Ovary (tissue), 3 donors: Measurements from ENCODE around the gene OR52J3.

Source experiments
- EP300 ChIP-seq: sonication (generic); formaldehyde crosslinking; IDR thresholded peaks from one replicate; pipeline ENCODE4 v1.6.1; 2017; ENCODE audit warnings: antibody characterized with exemption
- POLR2A ChIP-seq: fragments of 450-650 bp; IDR thresholded peaks from one replicate; pipeline ENCODE4 v1.6.1; 2017; ENCODE audit warnings: antibody characterized with exemption, mild to moderate bottlenecking, moderate library complexity
- TF ChIP-seq, protein P1 (sequence below), 3 donors: fragments of 450-650 bp in 2 of 3; fragments of 200-600 bp in 1 of 3; IDR thresholded peaks; one replicate each; pipeline versions ENCODE4 v1.5.1 to v1.8.0; 2016 to 2022; ENCODE audit warnings: antibody characterized with exemption in 3 of 3, mild to moderate bottlenecking in 1 of 3
- donor health status: DM: no; HTN: no; CAD: no.

DNA sequence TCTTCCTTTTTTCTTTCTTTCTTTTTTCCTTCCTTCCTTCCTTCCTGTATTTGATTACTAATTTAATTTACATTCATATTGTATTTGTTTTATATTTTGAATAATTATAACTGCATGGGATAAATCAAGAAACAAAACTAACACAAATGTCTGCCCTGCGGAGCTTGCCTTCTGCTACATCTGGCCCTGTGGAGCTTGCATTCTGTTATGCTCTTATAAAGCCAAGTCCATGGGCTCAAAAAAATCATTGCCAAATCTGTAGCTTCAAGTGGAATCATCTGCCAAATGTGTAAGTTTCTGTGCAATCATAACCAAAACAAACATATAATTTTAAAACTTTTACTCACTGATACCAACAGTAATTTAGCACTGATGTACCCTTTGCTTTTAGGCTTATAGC lies 8.0 kb upstream of the OR52J3 start:
- TF ChIP-seq, protein P1, sequence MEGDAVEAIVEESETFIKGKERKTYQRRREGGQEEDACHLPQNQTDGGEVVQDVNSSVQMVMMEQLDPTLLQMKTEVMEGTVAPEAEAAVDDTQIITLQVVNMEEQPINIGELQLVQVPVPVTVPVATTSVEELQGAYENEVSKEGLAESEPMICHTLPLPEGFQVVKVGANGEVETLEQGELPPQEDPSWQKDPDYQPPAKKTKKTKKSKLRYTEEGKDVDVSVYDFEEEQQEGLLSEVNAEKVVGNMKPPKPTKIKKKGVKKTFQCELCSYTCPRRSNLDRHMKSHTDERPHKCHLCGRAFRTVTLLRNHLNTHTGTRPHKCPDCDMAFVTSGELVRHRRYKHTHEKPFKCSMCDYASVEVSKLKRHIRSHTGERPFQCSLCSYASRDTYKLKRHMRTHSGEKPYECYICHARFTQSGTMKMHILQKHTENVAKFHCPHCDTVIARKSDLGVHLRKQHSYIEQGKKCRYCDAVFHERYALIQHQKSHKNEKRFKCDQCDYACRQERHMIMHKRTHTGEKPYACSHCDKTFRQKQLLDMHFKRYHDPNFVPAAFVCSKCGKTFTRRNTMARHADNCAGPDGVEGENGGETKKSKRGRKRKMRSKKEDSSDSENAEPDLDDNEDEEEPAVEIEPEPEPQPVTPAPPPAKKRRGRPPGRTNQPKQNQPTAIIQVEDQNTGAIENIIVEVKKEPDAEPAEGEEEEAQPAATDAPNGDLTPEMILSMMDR (IDR thresholded peaks at IDR 0.05) = no peak
- TF ChIP-seq EP300 = no peak
- no peak for TF ChIP-seq POLR2A
